ENCODE data around the gene PWWP2B. TPM values are rescaled to one million over a fixed set of nuclear protein-coding genes. Genes with fewer than 3 reads are reported as not detected.
A peak's percentile ranks its signal among the peaks of the same experiment; 100 is the strongest.

The PWWP2B gene
- total and polyA plus RNA-seq, 7 experiments from 2014 or later: 1.5 to 22.2 (median 11.5) TPM

DNA sequence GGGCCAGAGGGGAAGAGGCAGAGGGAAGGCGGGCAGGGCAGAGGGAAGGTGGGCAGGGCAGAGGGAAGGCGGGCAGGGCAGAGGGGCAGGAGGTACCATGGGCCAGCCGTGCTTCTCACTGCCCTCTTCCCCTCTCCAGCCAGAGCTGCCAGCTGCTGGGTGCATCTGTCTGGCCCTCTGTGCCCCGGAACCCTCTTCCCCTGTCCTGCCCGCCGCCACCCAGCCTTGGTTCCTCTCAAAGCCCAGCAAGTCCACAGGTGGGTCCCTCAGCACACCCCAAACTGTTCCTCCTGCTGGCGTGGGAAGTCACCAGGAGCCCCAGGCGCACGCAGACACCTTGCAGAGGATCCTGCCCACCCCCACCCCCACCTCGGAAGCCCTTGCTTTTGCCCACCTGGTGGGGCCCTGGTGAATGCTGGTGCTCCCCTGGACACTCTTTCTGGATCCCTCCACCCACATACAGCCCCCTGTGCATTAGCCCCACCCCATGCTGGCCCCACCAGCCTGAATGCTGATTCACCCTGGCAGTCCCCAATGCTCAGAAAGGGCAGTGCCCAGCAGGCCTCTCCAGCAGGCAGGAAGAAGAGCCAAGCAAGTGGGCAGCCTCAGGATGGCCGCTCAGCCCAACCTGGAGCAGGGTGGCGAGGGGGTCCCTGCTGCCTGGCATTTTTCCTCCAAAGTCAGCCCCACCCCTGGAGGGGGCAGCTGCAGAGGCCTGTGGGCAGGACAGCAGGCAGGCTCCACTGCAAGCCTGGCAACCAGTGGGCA, 1.9 kb upstream of the PWWP2B start:
- Mint-ChIP-seq H3K4me1 (peaks cover 0 to 37% (median 25%) of the 10 kb centered on the region in 7 donors), H3K27me3 (peaks cover 0 to 6% (median 0%) of the 10 kb centered on the region in 5 donors), H3K36me3 (peaks cover 0 to 7% (median 0%) of the 10 kb centered on the region in 5 donors), H3K27ac (peak overlapping the region in 8 of 9 donors; percentile 23 to 88 (median 81)), H3K4me3 (peak overlapping the region; percentile 39 to 80 (median 60)), H3K9me3 (peaks cover 0 to 10% (median 0%) of the 10 kb centered on the region in 11 donors)
- H3K27ac ChIP-seq (ENCODE audit: low read depth, low read length): peak overlapping the region; percentile 77
- H3K27me3 ChIP-seq (ENCODE audit: control insufficient read depth in 2 of 2, insufficient read depth in 2 of 2, low read length in 2 of 2): no peaks in the 10 kb centered on the region
- peaks cover 9 to 10% of the 10 kb centered on the region in 2 donors for H3K4me1 ChIP-seq (ENCODE audit: control insufficient read depth in 2 of 2, insufficient read depth in 2 of 2, low read length in 2 of 2)
- H3K4me3 ChIP-seq (ENCODE audit: low read length): no peak overlapping the region
- DNase-seq (peak in 1 of 9 donors; percentile 20), ATAC-seq (no peak)
- ChIA-PET CTCF (no interaction called here), POLR2A (no interaction called here)
- intact Hi-C loops (cut with micrococcal nuclease): loop anchor here (5.0 kb wide), 2 partner anchors 88 to 142 kb away; partner anchors contain the start of genes INPP5A (in 1 of the 2) and STK32C (in 1 of the 2)
- no peaks in the 10 kb centered on the region for H3K36me3 ChIP-seq (ENCODE audit: control insufficient read depth in 2 of 3, insufficient read depth in 3 of 3, low read length in 3 of 3)
- H3K9me3 ChIP-seq (ENCODE audit: control insufficient read depth in 2 of 3, low read length in 3 of 3): no peaks in the 10 kb centered on the region

DNA sequence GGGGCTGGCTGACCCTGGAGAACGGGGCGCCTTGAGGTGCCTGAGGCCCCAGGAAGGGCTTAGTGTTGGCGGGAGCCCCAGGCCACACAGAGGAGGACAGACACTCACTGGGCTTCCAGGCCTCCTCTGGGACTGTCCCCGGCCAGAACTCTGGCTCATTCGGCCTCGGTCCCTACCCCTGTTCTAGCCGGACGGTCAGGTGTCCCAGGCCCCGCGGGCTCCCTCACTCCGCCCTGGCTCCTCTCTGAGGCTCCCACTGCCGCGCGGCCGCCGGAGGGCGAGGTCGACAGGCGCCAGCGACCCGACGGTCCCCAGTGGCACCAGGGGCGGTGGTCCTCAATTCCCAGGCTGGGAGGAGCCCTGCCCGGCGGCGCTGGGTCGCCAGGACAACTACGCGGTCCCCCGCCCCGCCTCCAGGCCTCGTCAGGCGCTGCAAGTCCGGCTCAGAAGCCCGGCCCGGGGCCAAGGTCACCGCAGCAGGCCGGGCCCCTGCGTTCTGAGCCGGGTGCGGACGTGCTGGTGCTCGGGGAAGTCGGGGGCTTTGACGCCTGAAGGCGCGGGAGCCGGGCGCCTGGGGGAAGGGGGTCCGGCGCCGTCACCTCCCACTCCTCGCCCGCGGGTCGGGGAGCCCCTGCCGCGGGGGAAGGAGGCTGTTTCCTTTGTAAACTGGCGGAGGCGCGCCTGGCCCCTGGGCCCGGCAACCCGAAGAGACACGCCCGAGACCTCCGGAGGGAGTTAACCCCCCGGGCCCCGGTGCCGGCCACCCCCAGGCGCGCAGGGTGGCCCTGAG, 1.1 kb upstream of the PWWP2B start:
- H3K9me3 Mint-ChIP-seq: peaks cover 0 to 10% (median 0%) of the 10 kb centered on the region in 11 donors
- ATAC-seq (peak; percentile 18), DNase-seq (peak in 3 of 9 donors; percentile 15 to 46 (median 38))
- peaks cover 0 to 6% (median 0%) of the 10 kb centered on the region in 5 donors for H3K27me3 Mint-ChIP-seq
- ChIA-PET CTCF (no interaction called here), POLR2A (no interaction called here)
- peaks cover 0 to 7% (median 0%) of the 10 kb centered on the region in 5 donors for H3K36me3 Mint-ChIP-seq
- H3K27me3 ChIP-seq (ENCODE audit: control insufficient read depth in 2 of 2, insufficient read depth in 2 of 2, low read length in 2 of 2): no peaks in the 10 kb centered on the region
- H3K4me1 ChIP-seq (ENCODE audit: control insufficient read depth in 2 of 2, insufficient read depth in 2 of 2, low read length in 2 of 2): peaks cover 9 to 10% of the 10 kb centered on the region in 2 donors
- H3K27ac Mint-ChIP-seq: peak overlapping the region in 4 of 9 donors; percentile 40 to 88 (median 83)
- no peaks in the 10 kb centered on the region for H3K9me3 ChIP-seq (ENCODE audit: control insufficient read depth in 2 of 3, low read length in 3 of 3)
- no peaks in the 10 kb centered on the region for H3K36me3 ChIP-seq (ENCODE audit: control insufficient read depth in 2 of 3, insufficient read depth in 3 of 3, low read length in 3 of 3)
- H3K27ac ChIP-seq (ENCODE audit: low read depth, low read length): peak overlapping the region; percentile 77
- peaks cover 0 to 42% (median 25%) of the 10 kb centered on the region in 7 donors for H3K4me1 Mint-ChIP-seq
- no peak overlapping the region for H3K4me3 ChIP-seq (ENCODE audit: low read length)
- peak overlapping the region in 4 of 10 donors; percentile 25 to 80 (median 49) for H3K4me3 Mint-ChIP-seq
- intact Hi-C loops (cut with micrococcal nuclease): loop anchor here (1.0 to 5.0 kb wide), 5 partner anchors 25 to 141 kb away; partner anchors contain the start of genes INPP5A (in 2 of the 2), LRRC27 (in 1 of the 2) and STK32C (in 1 of the 2)

DNA sequence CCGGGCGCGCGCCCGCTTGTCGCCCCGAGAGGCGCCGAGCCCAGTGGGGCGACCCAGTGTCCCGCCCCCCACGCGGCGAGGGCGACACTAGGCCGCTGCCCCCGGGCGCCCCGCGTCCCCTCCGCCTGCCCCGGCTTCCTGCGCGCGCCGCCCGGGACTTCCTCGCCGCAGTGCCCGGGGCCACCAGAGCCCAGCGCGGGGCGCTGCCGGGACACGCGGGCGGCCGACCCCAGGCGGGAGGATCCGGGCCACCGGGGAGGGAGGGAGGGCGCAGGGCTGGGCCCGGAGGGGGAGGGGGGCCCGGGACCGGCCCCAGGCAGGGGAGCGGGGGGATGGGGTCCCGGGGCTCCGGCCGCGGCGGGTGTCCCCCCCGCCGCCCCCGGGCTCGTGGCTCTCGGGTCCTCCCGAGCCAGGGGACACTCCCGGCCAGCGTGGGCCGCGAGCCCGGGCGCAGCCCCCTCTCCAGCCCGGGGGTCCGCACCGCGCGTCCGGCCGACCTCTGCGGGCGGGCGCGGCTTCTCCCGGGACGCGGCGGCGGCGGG, 435 bp upstream of the PWWP2B start:
- POLR2A ChIA-PET: interaction anchor here (1.0 to 1.6 kb wide), 5 partner anchors 10 to 55 kb away, joined by 3 to 8 read pairs (median 6); no protein-coding TSS in a partner anchor
- no peaks in the 10 kb centered on the region for H3K36me3 ChIP-seq (ENCODE audit: control insufficient read depth in 2 of 3, insufficient read depth in 3 of 3, low read length in 3 of 3)
- H3K27ac ChIP-seq (ENCODE audit: low read depth, low read length): peak overlapping the region; percentile 77
- peak; percentile 61 to 78 (median 74) for DNase-seq
- H3K4me1 Mint-ChIP-seq: peaks cover 0 to 42% (median 25%) of the 10 kb centered on the region in 7 donors
- no peak overlapping the region for H3K4me3 ChIP-seq (ENCODE audit: low read length)
- H3K27ac Mint-ChIP-seq: no peak overlapping the region
- peaks cover 0 to 10% (median 0%) of the 10 kb centered on the region in 11 donors for H3K9me3 Mint-ChIP-seq
- peaks cover 9 to 10% of the 10 kb centered on the region in 2 donors for H3K4me1 ChIP-seq (ENCODE audit: control insufficient read depth in 2 of 2, insufficient read depth in 2 of 2, low read length in 2 of 2)
- CTCF ChIA-PET: interaction anchor here (0.6 kb wide), 2 partner anchors 30 to 56 kb away, joined by 3 read pairs; no protein-coding TSS in a partner anchor
- peak overlapping the region in 1 of 10 donors; percentile 94 for H3K4me3 Mint-ChIP-seq
- ATAC-seq: peak; percentile 78
- no peaks in the 10 kb centered on the region for H3K27me3 ChIP-seq (ENCODE audit: control insufficient read depth in 2 of 2, insufficient read depth in 2 of 2, low read length in 2 of 2)
- H3K9me3 ChIP-seq (ENCODE audit: control insufficient read depth in 2 of 3, low read length in 3 of 3): no peaks in the 10 kb centered on the region
- H3K36me3 Mint-ChIP-seq: peaks cover 0 to 7% (median 0%) of the 10 kb centered on the region in 5 donors
- intact Hi-C loops (cut with micrococcal nuclease): loop anchor here (1.0 to 5.0 kb wide), 7 partner anchors 24 to 141 kb away; partner anchors contain the start of genes INPP5A (in 2 of the 2), LRRC27 (in 1 of the 2) and STK32C (in 1 of the 2)
- H3K27me3 Mint-ChIP-seq: peaks cover 0 to 6% (median 0%) of the 10 kb centered on the region in 5 donors

DNA sequence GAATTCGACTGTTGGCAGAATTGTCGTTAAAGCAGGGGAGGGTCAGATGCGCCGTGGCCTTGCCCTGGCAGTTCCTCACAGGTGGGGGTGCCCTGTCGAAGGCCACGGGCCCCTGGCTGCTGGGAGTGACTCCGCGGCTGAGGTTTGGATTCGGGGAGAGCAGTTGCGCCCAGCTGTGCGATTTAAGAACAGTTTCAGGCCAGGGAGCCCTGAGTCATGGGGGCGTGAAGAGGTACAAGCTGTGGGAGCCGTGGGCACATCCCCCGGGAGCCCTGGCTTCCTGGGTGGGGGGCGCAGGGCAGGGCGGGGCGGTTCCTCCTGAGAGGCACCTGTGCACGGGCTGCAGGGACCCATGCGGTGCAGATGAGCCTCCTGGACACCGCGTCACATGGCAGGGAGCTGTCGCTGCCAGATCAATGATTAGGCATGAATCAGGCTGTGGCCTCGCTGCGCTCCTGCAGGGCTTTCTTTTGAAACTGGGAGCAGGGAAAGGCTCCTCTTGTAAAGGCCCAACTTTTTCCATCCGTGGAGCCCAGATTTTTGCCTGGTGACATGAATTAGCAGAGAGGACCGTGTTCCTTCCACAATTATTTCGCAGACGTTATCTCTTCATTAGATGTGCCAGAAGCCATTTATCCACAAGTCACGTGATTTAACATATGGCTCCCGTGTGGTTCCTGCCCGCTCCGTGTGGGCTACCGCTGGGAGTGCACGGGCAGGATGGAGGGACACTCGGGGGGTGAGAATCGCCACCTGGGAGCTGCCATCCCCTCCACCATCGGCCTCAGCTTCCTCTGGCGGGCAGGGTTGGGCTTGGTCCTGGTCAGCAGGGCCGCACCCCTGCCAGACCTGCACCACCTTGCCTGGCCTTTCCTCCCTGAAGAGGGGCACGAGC, 918 bp downstream of the PWWP2B start:
- Mint-ChIP-seq H3K4me1 (peaks cover 0 to 32% (median 22%) of the 10 kb centered on the region in 7 donors), H3K9me3 (no peaks in the 10 kb centered on the region), H3K27me3 (peaks cover 0 to 6% (median 0%) of the 10 kb centered on the region in 5 donors), H3K27ac (peak overlapping the region; percentile 42 to 90 (median 86)), H3K4me3 (peak overlapping the region; percentile 83 to 95 (median 90)), H3K36me3 (no peaks in the 10 kb centered on the region)
- peak overlapping the region; percentile 79 for H3K4me3 ChIP-seq (ENCODE audit: low read length)
- ATAC-seq (peak; percentile 9), DNase-seq (peak in 6 of 9 donors; percentile 19 to 41 (median 28))
- H3K4me1 ChIP-seq (ENCODE audit: control insufficient read depth in 2 of 2, insufficient read depth in 2 of 2, low read length in 2 of 2): peaks cover 9 to 10% of the 10 kb centered on the region in 2 donors
- ChIA-PET CTCF (no interaction called here), POLR2A (interaction anchor here (1.0 to 1.6 kb wide), 5 partner anchors 9 to 49 kb away, joined by 3 to 7 read pairs (median 4); no protein-coding TSS in a partner anchor)
- intact Hi-C loops (cut with micrococcal nuclease): loop anchor here (1.0 to 5.0 kb wide), 6 partner anchors 23 to 139 kb away; partner anchors contain the start of genes INPP5A (in 1 of the 2), LRRC27 (in 1 of the 2) and STK32C (in 1 of the 2)
- H3K27ac ChIP-seq (ENCODE audit: low read depth, low read length): peak overlapping the region; percentile 85
- H3K27me3 ChIP-seq (ENCODE audit: control insufficient read depth in 2 of 2, insufficient read depth in 2 of 2, low read length in 2 of 2): no peaks in the 10 kb centered on the region
- no peaks in the 10 kb centered on the region for H3K36me3 ChIP-seq (ENCODE audit: control insufficient read depth in 2 of 3, insufficient read depth in 3 of 3, low read length in 3 of 3)
- H3K9me3 ChIP-seq (ENCODE audit: control insufficient read depth in 2 of 3, low read length in 3 of 3): no peaks in the 10 kb centered on the region

DNA sequence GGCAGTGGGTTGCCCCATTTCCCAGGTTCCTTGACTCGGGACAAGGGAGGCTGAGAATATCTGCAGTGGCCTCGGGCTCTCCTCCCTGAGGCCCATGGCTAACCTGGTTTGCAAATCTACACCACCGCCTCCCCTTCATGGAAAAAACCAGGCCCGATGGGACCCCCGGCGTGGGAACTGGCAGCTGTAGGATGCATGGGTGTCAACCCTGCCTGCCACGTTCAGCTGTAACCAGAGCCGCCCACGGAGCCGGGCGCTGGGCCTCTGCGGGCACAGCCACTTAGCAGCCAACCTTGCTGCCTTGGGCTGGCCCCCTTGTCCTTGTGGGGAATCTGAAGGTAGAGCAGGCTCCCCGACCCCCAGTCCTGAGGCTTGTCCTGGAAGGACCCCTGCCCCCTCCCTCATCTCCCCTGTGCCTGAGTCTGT, 1.6 kb downstream of the PWWP2B start:
- intact Hi-C loops (cut with micrococcal nuclease): loop anchor here (5.0 kb wide), 2 partner anchors 91 to 139 kb away; partner anchors contain the start of genes INPP5A (in 1 of the 2) and STK32C (in 1 of the 2)
- no peaks in the 10 kb centered on the region for H3K27me3 ChIP-seq (ENCODE audit: control insufficient read depth in 2 of 2, insufficient read depth in 2 of 2, low read length in 2 of 2)
- POLR2A ChIA-PET: interaction anchor here (1.1 kb wide), 1 partner anchor 14 kb away, joined by 3 read pairs; no protein-coding TSS in a partner anchor
- Mint-ChIP-seq H3K4me3 (peak overlapping the region in 9 of 10 donors; percentile 10 to 94 (median 88)), H3K27me3 (peaks cover 0 to 6% (median 0%) of the 10 kb centered on the region in 5 donors), H3K36me3 (no peaks in the 10 kb centered on the region), H3K27ac (peak overlapping the region in 2 of 9 donors; percentile 2 to 43), H3K4me1 (peaks cover 0 to 32% (median 23%) of the 10 kb centered on the region in 7 donors), H3K9me3 (no peaks in the 10 kb centered on the region)
- no peak for ATAC-seq
- H3K9me3 ChIP-seq (ENCODE audit: control insufficient read depth in 2 of 3, low read length in 3 of 3): no peaks in the 10 kb centered on the region
- CTCF ChIA-PET: no interaction called here
- H3K4me1 ChIP-seq (ENCODE audit: control insufficient read depth in 2 of 2, insufficient read depth in 2 of 2, low read length in 2 of 2): peaks cover 9 to 10% of the 10 kb centered on the region in 2 donors
- H3K36me3 ChIP-seq (ENCODE audit: control insufficient read depth in 2 of 3, insufficient read depth in 3 of 3, low read length in 3 of 3): no peaks in the 10 kb centered on the region
- H3K27ac ChIP-seq (ENCODE audit: low read depth, low read length): peak overlapping the region; percentile 85
- no peak overlapping the region for H3K4me3 ChIP-seq (ENCODE audit: low read length)
- DNase-seq: no peak

Measured in naive thymus-derived CD4-positive, alpha-beta T cell (primary cell).